ENCODE results near the gene C10orf71.

Gene C10orf71

DNA sequence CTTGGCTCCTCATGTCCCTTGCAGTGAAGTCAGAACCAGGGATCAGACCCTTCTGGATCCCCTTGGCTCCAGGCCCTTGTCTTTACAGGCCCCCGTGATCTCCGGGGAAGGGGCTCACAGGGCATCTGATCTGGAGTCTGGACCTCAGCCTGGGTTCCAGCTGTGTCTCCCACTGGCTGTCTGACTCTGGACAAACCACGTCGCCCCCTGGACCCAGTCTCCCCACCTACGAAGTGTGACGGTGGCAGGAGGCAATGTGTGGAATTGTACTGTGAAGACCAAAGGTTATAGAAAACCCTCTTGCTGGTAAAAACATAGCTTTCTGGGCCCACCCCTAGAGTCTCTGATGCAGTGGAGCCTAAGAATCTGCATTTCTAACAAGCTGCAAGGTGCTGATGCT lies 15.5 kb upstream of the C10orf71 start:
- 94 to 95% methylated on average over 3 to 4 of the region's 6 CpGs for WGBS, 2 experiments (ENCODE audit: insufficient coverage in 2 of 2)
- H3K4me3 ChIP-seq (ENCODE audit: extremely low read depth, insufficient read depth, low read length, poor library complexity, severe bottlenecking): no peak overlapping the region
- no peaks in the 10 kb centered on the region for H3K9me3 ChIP-seq (ENCODE audit: control insufficient read depth, low read length)
- no peaks in the 10 kb centered on the region for H3K36me3 ChIP-seq (ENCODE audit: control insufficient read depth, insufficient read depth, low read length)
- H3K4me1 ChIP-seq (ENCODE audit: control insufficient read depth, insufficient read depth, low read length, poor library complexity, severe bottlenecking): no peaks in the 10 kb centered on the region
- no peak overlapping the region for H3K27ac ChIP-seq (ENCODE audit: low read depth, low read length, severe bottlenecking)

DNA sequence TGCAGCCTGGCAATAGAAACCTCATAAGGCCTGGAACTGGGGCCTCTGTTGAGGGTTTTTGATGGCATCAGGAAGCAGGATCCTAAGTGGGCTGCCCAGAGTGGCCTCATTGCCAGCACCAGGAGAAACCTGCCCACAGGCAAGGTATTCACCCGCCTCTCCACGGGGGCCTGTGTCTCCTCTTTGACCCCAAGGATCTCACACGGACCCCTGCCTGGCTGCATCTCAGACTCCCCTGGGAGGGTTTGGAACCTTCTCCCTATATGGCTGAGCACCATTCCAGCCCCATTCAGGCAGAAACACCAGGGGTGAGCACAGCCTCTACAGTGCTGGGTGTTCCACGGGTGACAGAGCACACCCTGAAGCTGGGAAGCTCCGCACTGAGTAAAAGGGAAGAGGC lies 14.6 kb upstream of the C10orf71 start:
- Histone ChIP-seq H3K4me3 (ENCODE audit: extremely low read depth, insufficient read depth, low read length, poor library complexity, severe bottlenecking) (no peak overlapping the region), H3K36me3 (ENCODE audit: control insufficient read depth, insufficient read depth, low read length) (no peaks in the 10 kb centered on the region), H3K4me1 (ENCODE audit: control insufficient read depth, insufficient read depth, low read length, poor library complexity, severe bottlenecking) (no peaks in the 10 kb centered on the region), H3K9me3 (ENCODE audit: control insufficient read depth, low read length) (no peaks in the 10 kb centered on the region), H3K27ac (ENCODE audit: low read depth, low read length, severe bottlenecking) (no peak overlapping the region)
- WGBS, 2 experiments (ENCODE audit: insufficient coverage in 2 of 2): 78 to 86% methylated on average over 3 to 5 of the region's 5 CpGs

DNA sequence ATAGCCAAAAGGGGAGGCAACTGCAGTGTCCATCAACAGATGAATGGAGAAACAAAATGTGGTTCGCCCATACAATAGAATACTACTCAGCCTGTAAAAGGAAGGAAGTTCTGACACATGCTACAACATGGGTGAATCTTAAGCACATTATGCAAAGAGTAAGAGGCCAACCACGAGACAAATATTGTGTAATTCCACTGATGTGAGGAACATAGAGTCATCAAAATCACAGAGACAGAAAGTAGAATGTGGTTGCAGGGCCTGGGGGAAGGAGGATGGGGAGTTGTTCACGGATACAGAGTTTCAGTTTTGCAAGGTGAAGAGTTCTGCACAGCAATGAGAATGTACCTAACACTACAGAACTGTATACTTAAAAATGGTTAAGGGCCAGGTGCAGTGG lies 13.7 kb upstream of the C10orf71 start:
- peaks cover 4% of the 10 kb centered on the region for H3K4me1 ChIP-seq (ENCODE audit: control insufficient read depth, insufficient read depth, low read length, poor library complexity, severe bottlenecking)
- H3K4me3 ChIP-seq (ENCODE audit: extremely low read depth, insufficient read depth, low read length, poor library complexity, severe bottlenecking): no peak overlapping the region
- 86 to 90% methylated on average over 1 to 2 of the region's 3 CpGs for WGBS, 2 experiments (ENCODE audit: insufficient coverage in 2 of 2)
- no peaks in the 10 kb centered on the region for H3K36me3 ChIP-seq (ENCODE audit: control insufficient read depth, insufficient read depth, low read length)
- H3K9me3 ChIP-seq (ENCODE audit: control insufficient read depth, low read length): no peaks in the 10 kb centered on the region
- H3K27ac ChIP-seq (ENCODE audit: low read depth, low read length, severe bottlenecking): no peak overlapping the region

DNA sequence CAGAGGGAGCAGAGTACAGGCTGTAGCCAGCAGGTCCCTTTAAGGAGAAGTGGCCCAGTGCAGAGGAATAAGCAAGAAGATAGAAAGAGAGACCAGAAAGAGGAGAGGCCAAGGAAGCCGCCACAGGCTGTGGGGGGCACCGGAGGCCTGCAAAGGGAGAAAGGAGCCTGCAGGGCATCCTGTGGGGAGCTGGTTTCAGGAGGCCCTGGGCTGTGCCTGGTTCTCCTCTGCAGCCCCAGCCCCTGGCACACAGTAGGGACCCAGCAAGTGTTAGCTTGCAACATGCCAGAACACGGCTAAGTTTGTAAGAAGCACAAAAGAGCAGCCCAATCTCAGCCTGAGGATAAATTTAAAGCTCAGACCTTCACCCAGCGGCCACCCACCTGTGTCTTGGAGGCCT lies 12.3 kb upstream of the C10orf71 start:
- no peaks in the 10 kb centered on the region for H3K36me3 ChIP-seq (ENCODE audit: control insufficient read depth, insufficient read depth, low read length)
- H3K4me3 ChIP-seq (ENCODE audit: extremely low read depth, insufficient read depth, low read length, poor library complexity, severe bottlenecking): no peak overlapping the region
- H3K4me1 ChIP-seq (ENCODE audit: control insufficient read depth, insufficient read depth, low read length, poor library complexity, severe bottlenecking): peaks cover 4% of the 10 kb centered on the region
- WGBS, 2 experiments (ENCODE audit: insufficient coverage in 2 of 2): 74 to 75% methylated on average over 3 to 4 of the region's 4 CpGs
- H3K9me3 ChIP-seq (ENCODE audit: control insufficient read depth, low read length): no peaks in the 10 kb centered on the region
- H3K27ac ChIP-seq (ENCODE audit: low read depth, low read length, severe bottlenecking): no peak overlapping the region

DNA sequence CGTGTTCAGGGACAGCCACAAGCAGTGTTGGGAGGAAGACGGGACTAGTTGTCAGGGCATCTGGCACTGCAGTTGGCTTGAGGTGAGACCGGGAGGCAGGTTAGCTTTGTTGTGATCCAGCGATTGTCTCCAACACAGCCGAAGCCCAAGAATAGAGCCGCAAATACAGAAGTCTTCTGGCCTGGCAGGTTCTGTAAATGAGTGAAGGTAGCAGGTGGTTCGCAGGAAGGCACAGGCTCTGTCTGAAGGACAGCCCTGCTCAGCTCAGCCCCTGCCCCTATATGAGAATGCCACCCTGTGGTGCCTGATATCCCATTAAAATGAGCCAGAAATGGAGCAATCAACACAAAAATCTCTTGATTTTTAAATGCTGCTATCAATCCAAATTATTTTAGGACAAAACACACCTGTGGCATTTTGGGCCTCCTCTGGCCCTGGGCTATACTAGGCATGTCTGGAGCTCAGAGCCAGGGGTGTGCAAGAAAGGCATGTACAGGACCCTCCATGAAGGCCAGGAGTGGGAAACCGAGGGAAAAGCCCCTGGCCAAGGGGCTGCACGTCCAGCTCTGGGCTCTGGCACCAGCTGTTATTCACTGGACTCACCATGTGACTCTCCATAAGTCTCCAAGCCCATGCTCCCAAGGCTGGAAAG lies 11.2 kb upstream of the C10orf71 start:
- Histone ChIP-seq H3K4me3 (ENCODE audit: extremely low read depth, insufficient read depth, low read length, poor library complexity, severe bottlenecking) (no peak overlapping the region), H3K4me1 (ENCODE audit: control insufficient read depth, insufficient read depth, low read length, poor library complexity, severe bottlenecking) (peaks cover 4% of the 10 kb centered on the region), H3K36me3 (ENCODE audit: control insufficient read depth, insufficient read depth, low read length) (no peaks in the 10 kb centered on the region), H3K27ac (ENCODE audit: low read depth, low read length, severe bottlenecking) (no peak overlapping the region), H3K9me3 (ENCODE audit: control insufficient read depth, low read length) (no peaks in the 10 kb centered on the region)
- 77 to 95% methylated on average over 7 of the region's 9 CpGs for WGBS, 2 experiments (ENCODE audit: insufficient coverage in 2 of 2)

DNA sequence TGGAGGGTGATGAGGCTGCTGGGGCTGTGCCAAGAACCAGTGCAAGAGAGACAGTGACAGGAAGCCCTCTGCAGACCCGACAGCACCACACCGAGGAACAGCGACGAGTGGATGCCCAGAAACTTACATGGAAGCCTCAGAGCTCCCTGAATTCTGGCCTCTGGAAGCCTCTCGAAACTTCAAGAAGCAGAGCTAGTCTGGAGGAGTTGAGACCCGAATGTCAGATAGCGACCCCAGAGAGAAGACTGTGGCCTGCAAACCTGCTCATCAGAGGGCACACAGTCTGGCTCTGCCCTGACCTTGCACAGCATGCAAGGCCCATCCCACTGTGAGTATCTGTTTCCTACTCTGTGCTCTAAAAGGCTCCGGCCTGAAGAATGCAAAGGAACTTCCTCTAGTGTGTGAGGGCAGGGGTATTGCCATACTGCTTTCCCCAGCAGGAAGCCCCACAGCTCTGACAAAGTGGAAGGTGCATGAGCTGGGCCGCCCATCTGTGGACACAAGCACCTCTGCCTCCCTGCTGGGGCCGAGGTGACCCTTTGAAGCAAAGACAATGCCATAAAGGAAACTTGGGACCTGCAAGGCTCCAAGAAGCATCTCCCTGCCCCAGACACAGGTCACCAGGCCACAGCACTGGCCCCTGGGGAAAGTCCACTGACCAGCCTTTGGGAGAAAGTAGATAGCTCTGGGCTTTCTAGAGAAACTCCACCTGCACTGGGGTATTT lies 10.5 kb upstream of the C10orf71 start:
- Histone ChIP-seq H3K36me3 (ENCODE audit: control insufficient read depth, insufficient read depth, low read length) (no peaks in the 10 kb centered on the region), H3K27ac (ENCODE audit: low read depth, low read length, severe bottlenecking) (no peak overlapping the region), H3K4me3 (ENCODE audit: extremely low read depth, insufficient read depth, low read length, poor library complexity, severe bottlenecking) (no peak overlapping the region), H3K9me3 (ENCODE audit: control insufficient read depth, low read length) (no peaks in the 10 kb centered on the region), H3K4me1 (ENCODE audit: control insufficient read depth, insufficient read depth, low read length, poor library complexity, severe bottlenecking) (peaks cover 4% of the 10 kb centered on the region)
- 82 to 93% methylated on average over 8 to 10 of the region's 10 CpGs for WGBS, 2 experiments (ENCODE audit: insufficient coverage in 2 of 2)

DNA sequence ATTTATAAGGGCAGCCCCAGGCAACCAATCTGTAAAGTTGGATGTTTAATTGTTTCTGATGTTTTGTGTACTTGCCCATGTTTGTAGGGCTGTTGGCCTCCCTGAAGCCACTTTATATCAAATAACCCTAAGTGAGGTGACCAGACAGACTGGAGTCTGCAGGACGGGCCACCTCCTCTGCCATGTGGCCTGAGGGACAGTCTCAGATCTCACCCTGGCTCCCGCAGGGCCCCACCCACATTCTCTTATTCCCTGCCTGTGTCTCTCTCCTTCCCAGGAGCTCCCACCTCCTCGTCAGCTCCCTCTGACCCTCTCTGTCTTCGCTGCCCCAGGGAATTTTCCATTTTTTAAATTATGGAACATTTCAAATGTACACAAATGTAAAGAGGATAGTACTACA lies 9.5 kb upstream of the C10orf71 start:
- 70 to 87% methylated on average over 2 of the region's 4 CpGs for WGBS, 2 experiments (ENCODE audit: insufficient coverage in 2 of 2)
- peaks cover 4% of the 10 kb centered on the region for H3K4me1 ChIP-seq (ENCODE audit: control insufficient read depth, insufficient read depth, low read length, poor library complexity, severe bottlenecking)
- no peak overlapping the region for H3K4me3 ChIP-seq (ENCODE audit: extremely low read depth, insufficient read depth, low read length, poor library complexity, severe bottlenecking)
- H3K27ac ChIP-seq (ENCODE audit: low read depth, low read length, severe bottlenecking): no peak overlapping the region
- no peaks in the 10 kb centered on the region for H3K36me3 ChIP-seq (ENCODE audit: control insufficient read depth, insufficient read depth, low read length)
- no peaks in the 10 kb centered on the region for H3K9me3 ChIP-seq (ENCODE audit: control insufficient read depth, low read length)

DNA sequence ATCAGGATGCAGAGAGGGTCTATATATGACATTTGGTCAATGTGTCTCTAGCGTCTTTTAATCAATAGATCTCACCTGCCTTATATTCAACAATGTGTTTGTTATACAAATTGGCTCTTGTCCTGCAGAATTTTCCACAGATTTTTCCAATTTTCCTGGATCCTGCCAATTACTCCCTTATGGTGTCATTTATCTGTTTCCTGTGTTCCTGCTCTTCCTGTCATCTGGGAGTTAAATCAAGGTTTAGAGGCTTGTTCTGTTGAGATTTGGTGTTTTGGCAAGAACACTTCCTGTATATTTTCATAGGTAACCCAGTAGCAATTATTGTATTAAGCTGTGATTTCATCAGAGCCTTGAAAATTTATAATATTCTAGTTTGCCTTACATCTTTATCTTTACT lies 8.8 kb upstream of the C10orf71 start:
- no CpG with 5 or more reads among the region's 1 CpG for WGBS, 2 experiments (ENCODE audit: insufficient coverage in 2 of 2)

DNA sequence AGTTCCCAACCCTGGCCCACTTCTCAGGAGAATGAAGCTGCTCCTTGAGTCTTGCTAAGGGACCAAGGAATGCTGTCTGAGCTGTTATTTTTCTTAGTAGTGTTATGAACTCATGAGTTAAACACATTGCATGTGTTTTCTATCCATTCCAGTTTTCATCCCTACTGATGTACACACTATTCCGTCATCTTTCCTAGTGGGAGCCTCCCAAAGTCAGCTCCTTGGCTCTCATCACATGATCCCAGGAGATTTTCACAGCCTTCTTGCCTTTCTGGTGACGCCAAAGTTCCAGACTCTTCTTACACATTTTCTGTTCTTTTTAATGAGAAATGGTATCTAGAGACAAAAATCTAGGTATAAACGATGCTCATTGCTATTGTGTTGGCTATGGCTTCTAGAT lies 8.4 kb upstream of the C10orf71 start:
- Histone ChIP-seq H3K4me1 (ENCODE audit: control insufficient read depth, insufficient read depth, low read length, poor library complexity, severe bottlenecking) (peaks cover 4% of the 10 kb centered on the region), H3K9me3 (ENCODE audit: control insufficient read depth, low read length) (no peaks in the 10 kb centered on the region)
- WGBS, 2 experiments (ENCODE audit: insufficient coverage in 2 of 2): 89 to 100% methylated on average over 1 of the region's 3 CpGs

More for the DNA sequence above, 8.8 kb upstream of the C10orf71 start:
- no peaks in the 10 kb centered on the region for H3K9me3 ChIP-seq (ENCODE audit: control insufficient read depth, low read length)
- H3K36me3 ChIP-seq (ENCODE audit: control insufficient read depth, insufficient read depth, low read length): no peaks in the 10 kb centered on the region
- peak overlapping the region; percentile 62 for H3K27ac ChIP-seq (ENCODE audit: low read depth, low read length, severe bottlenecking)
- peaks cover 4% of the 10 kb centered on the region for H3K4me1 ChIP-seq (ENCODE audit: control insufficient read depth, insufficient read depth, low read length, poor library complexity, severe bottlenecking)
- H3K4me3 ChIP-seq (ENCODE audit: extremely low read depth, insufficient read depth, low read length, poor library complexity, severe bottlenecking): no peak overlapping the region

DNA sequence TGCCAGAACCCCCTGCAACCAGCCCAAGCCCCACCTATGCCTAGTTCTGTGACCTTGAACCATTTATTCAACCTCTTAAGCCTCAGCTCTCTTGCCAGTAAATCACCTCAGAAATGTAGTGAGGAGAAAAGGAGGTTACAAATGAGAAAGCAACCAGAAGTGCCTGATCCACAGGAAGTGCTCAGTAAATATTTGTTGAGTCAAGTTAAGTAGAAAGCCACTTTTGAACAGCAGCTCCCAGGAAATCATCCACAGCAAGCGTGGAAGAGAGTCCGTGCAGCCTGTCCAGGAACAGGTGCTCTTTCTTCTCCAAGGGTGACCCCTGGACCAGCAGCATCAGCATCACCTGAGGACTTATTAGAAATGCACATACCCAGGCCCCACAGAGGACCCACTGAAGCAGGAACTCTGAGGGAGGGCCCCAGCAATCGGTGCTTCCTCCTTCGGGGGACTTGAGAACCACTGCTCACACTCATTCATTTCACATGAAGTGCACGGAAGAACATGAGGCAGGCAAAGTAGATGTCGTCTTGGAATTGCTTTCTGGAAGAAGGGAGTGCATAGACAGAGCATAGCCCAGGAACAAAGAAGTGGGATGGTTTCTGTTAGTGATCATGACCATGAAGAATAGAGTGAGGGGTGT lies 6.3 kb upstream of the C10orf71 start:
- Histone ChIP-seq H3K27ac (ENCODE audit: low read depth, low read length, severe bottlenecking) (no peak overlapping the region), H3K4me3 (ENCODE audit: extremely low read depth, insufficient read depth, low read length, poor library complexity, severe bottlenecking) (no peak overlapping the region), H3K36me3 (ENCODE audit: control insufficient read depth, insufficient read depth, low read length) (no peaks in the 10 kb centered on the region), H3K4me1 (ENCODE audit: control insufficient read depth, insufficient read depth, low read length, poor library complexity, severe bottlenecking) (peaks cover 4% of the 10 kb centered on the region), H3K9me3 (ENCODE audit: control insufficient read depth, low read length) (no peaks in the 10 kb centered on the region)
- WGBS, 2 experiments (ENCODE audit: insufficient coverage in 2 of 2): 84 to 90% methylated on average over 4 to 5 of the region's 6 CpGs

More for the DNA sequence above, 8.4 kb upstream of the C10orf71 start:
- Histone ChIP-seq H3K36me3 (ENCODE audit: control insufficient read depth, insufficient read depth, low read length) (no peaks in the 10 kb centered on the region), H3K27ac (ENCODE audit: low read depth, low read length, severe bottlenecking) (peak overlapping the region; percentile 62), H3K4me3 (ENCODE audit: extremely low read depth, insufficient read depth, low read length, poor library complexity, severe bottlenecking) (no peak overlapping the region)

DNA sequence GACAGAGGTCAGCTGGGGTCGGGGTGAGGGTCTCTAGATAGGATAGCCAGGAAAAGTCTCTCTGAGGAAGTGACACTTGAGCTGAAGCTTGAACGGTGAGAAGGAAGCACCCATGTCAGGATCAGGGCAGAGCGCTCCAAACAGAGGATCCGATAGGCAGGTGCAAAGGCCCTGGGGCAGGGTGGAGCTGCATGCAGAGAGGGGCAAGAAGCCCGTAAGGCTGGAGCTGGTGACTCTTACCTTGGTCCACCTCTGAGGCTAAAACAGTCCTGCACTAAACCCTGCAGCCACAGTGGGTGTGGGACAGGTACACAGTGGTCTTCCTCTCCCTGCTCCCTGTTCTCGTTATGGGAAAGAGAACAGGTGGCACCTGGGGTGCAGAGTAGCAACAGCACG lies 5.8 kb upstream of the C10orf71 start:
- peaks cover 9% of the 10 kb centered on the region for H3K4me1 ChIP-seq (ENCODE audit: control insufficient read depth, insufficient read depth, low read length, poor library complexity, severe bottlenecking)
- no peaks in the 10 kb centered on the region for H3K36me3 ChIP-seq (ENCODE audit: control insufficient read depth, insufficient read depth, low read length)
- no peaks in the 10 kb centered on the region for H3K9me3 ChIP-seq (ENCODE audit: control insufficient read depth, low read length)
- WGBS, 2 experiments (ENCODE audit: insufficient coverage in 2 of 2): 67 to 95% methylated on average over 3 to 6 of the region's 7 CpGs
- no peak overlapping the region for H3K27ac ChIP-seq (ENCODE audit: low read depth, low read length, severe bottlenecking)
- H3K4me3 ChIP-seq (ENCODE audit: extremely low read depth, insufficient read depth, low read length, poor library complexity, severe bottlenecking): no peak overlapping the region
